Activated CD4-positive, alpha-beta T cell treated with anti-CD3 and anti-CD28 coated beads for 36 hours (primary cell): ENCODE data around the gene METTL3. TPM values are rescaled to one million over a fixed set of nuclear protein-coding genes. Genes with fewer than 3 reads are reported as not detected.

ENCODE experiments used
- ATAC-seq: fragments of 200-7000 bp; cut with Tn5 transposase; one replicate; pipeline ENCODE4 v1.10.0; 2021; ENCODE audit warnings: mild to moderate bottlenecking, moderate library complexity
- CTCF ChIA-PET: fragments of 350-600 bp; sonication (Branson Sonifier 250); formaldehyde crosslinking; loops from one replicate; lab custom pipeline; 2021; ENCODE audit warnings: antibody characterized with exemption; lab: Charles Lee
- POLR2A ChIA-PET: fragments of 350-600 bp; sonication (Branson Sonifier 250); formaldehyde crosslinking; loops from one replicate; lab custom pipeline; 2021; ENCODE audit warnings: antibody characterized with exemption, inconsistent platforms; lab: Charles Lee
- DNase-seq: peaks from one replicate; pipeline ENCODE4 v3.0.0-alpha.2; 2020
- H3K27ac Mint-ChIP-seq: one replicate; pipeline ENCODE4 v1.8.0; 2021; ENCODE audit warnings: mixed read lengths
- H3K27me3 Mint-ChIP-seq: one replicate; pipeline ENCODE4 v1.8.0; 2021; ENCODE audit warnings: mixed read lengths
- H3K36me3 Mint-ChIP-seq: one replicate; pipeline ENCODE4 v1.8.0; 2021; ENCODE audit warnings: low read depth, mixed read lengths
- H3K4me1 Mint-ChIP-seq: one replicate; pipeline ENCODE4 v1.8.0; 2021; ENCODE audit warnings: mixed read lengths
- H3K4me3 Mint-ChIP-seq: one replicate; pipeline ENCODE4 v1.8.0; 2021; ENCODE audit warnings: mild to moderate bottlenecking, moderate library complexity, mixed read lengths
- H3K9me3 Mint-ChIP-seq: one replicate; pipeline ENCODE4 v1.8.0; 2021; ENCODE audit warnings: low read depth, mixed read lengths
- intact Hi-C, 2 experiments: fragments of 100-400 bp; cut with DNase I in 1 of 2; cut with micrococcal nuclease in 1 of 2; formaldehyde crosslinking; loops; one replicate each; pipeline versions ENCODE4 v1.14.2 to v1.15.1; 2022 to 2024; cut with DNase I, micrococcal nuclease
- total RNA-seq, 2 experiments: library from RNA; stranded (reverse); gene quantifications; one replicate each; pipeline ENCODE4 v1.2.3, GENCODE V29; 2021

Gene METTL3
- total RNA-seq, 2 experiments from 2014 or later: 64.0 to 67.4 TPM

- no peaks in the 10 kb centered on the region for H3K9me3 Mint-ChIP-seq
- POLR2A ChIA-PET: interaction anchor here (0.7 to 2.4 kb wide), 2 partner anchors 25 to 32 kb away, joined by 3 to 15 read pairs; partner anchors contain the start of genes RAB2B and TOX4
These were observed 1.6 kb downstream of the METTL3 start for GRCh38 chr14:21509432-21510143.

GRCh38 chr14:21506557-21506956 lies 4.6 kb downstream of the METTL3 start:
- Mint-ChIP-seq H3K4me1 (peaks cover 56% of the 10 kb centered on the region), H3K9me3 (no peaks in the 10 kb centered on the region), H3K4me3 (no peak overlapping the region), H3K27me3 (no peaks in the 10 kb centered on the region), H3K27ac (no peak overlapping the region), H3K36me3 (peaks cover 54% of the 10 kb centered on the region)
- ChIA-PET POLR2A (no interaction called here), CTCF (interaction anchor here (0.6 kb wide), 1 partner anchor 29 kb away, joined by 4 read pairs; no protein-coding TSS in a partner anchor)
- intact Hi-C loops: no loop called here
- no peak for ATAC-seq
- DNase-seq: no peak

More at GRCh38 chr14:21509432-21510143, 1.6 kb downstream of the METTL3 start:
- Mint-ChIP-seq H3K27ac (peak overlapping the region; percentile 96), H3K4me1 (peaks cover 53% of the 10 kb centered on the region), H3K36me3 (peaks cover 41% of the 10 kb centered on the region), H3K4me3 (peak overlapping the region; percentile 97), H3K27me3 (no peaks in the 10 kb centered on the region)
- CTCF ChIA-PET: interaction anchor here (0.7 to 8.0 kb wide), 4 partner anchors 11 to 35 kb away, joined by 3 to 67 read pairs (median 10); partner anchors contain the start of genes RAB2B and TOX4
- intact Hi-C loops: loop anchor here (2.0 to 5.0 kb wide), 2 partner anchors 17 to 1258 kb away; partner anchors contain the start of genes OXA1L (in 1 of the 2) and SALL2 (in 1 of the 2)
- DNase-seq: no peak
- ATAC-seq: no peak

DNA sequence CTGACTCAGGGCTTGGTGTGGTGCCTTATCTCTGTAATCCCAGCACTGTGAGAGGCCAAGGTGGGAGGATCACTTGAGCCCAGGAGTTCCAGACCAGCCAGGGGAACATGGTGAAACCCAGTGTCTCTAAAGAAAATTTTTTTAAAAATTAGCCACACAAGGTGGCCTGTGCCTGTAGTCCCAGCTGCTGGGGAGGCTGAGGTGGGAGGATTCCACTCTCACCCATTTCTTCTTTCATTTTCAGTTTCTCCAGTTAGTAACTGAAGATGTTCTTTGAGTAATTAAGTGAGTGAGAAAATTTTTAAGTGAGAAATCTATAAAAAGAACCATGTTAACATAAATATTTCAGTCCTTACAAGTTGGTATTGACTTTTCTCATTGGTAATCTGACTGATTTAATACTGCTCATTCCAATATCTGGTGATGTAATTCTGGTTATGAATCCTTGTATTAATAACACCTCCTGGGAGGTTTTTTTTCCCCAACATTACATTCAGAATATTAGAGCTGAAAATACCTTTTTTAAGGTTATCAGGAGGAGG lies 6.1 kb downstream of the METTL3 start:
- H3K9me3 Mint-ChIP-seq: no peaks in the 10 kb centered on the region
- ATAC-seq (peak; percentile 79), DNase-seq (peak; percentile 60)
- ChIA-PET CTCF (interaction anchor here (0.7 to 1.2 kb wide), 4 partner anchors 10 to 28 kb away, joined by 3 to 4 read pairs (median 4); no protein-coding TSS in a partner anchor), POLR2A (interaction anchor here (0.6 kb wide), 1 partner anchor 435 kb away, joined by 3 read pairs; no protein-coding TSS in a partner anchor)
- H3K36me3 Mint-ChIP-seq: peaks cover 61% of the 10 kb centered on the region
- intact Hi-C loops: no loop called here
- H3K27ac Mint-ChIP-seq: peak overlapping the region; percentile 80
- H3K27me3 Mint-ChIP-seq: no peaks in the 10 kb centered on the region
- H3K4me1 Mint-ChIP-seq: peaks cover 52% of the 10 kb centered on the region
- peak overlapping the region; percentile 15 for H3K4me3 Mint-ChIP-seq

GRCh38 chr14:21503376-21503775 lies 7.8 kb downstream of the METTL3 start:
- ATAC-seq: no peak
- ChIA-PET POLR2A (no interaction called here), CTCF (interaction anchor here (0.6 to 3.6 kb wide), 4 partner anchors 10 to 54 kb away, joined by 3 to 12 read pairs (median 6); partner anchors contain the start of genes RAB2B and TOX4)
- Mint-ChIP-seq H3K4me3 (no peak overlapping the region), H3K4me1 (peaks cover 51% of the 10 kb centered on the region), H3K9me3 (no peaks in the 10 kb centered on the region), H3K27ac (no peak overlapping the region), H3K36me3 (peaks cover 62% of the 10 kb centered on the region), H3K27me3 (no peaks in the 10 kb centered on the region)
- intact Hi-C loops: no loop called here
- no peak for DNase-seq

DNA sequence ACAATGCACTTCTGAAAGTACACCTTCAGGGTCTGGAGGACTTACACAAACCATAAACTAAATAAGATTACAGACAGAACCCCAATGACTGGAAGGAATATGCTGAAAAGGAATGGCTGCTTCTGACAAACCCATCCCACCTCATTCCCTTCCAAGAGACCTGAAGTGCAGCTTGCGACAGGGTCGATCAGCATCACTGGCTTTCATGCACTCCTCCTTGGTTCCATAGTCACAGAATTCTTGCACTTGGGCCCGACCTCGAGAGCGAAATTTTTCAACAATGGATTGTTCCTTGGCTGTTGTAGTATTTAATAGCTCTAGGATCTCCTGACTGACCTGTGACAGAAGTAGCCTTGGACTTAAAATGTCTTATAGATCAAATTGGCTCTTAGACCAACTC lies 9.6 kb downstream of the METTL3 start:
- H3K9me3 Mint-ChIP-seq: no peaks in the 10 kb centered on the region
- DNase-seq (no peak), ATAC-seq (no peak)
- H3K4me1 Mint-ChIP-seq: peaks cover 42% of the 10 kb centered on the region
- ChIA-PET POLR2A (interaction anchor here (0.8 kb wide), 1 partner anchor 20 kb away, joined by 4 read pairs; no protein-coding TSS in a partner anchor), CTCF (interaction anchor here (0.9 to 3.6 kb wide), 6 partner anchors 11 to 94 kb away, joined by 4 to 12 read pairs (median 6); partner anchors contain the start of genes CHD8, RAB2B and TOX4)
- H3K27me3 Mint-ChIP-seq: no peaks in the 10 kb centered on the region
- intact Hi-C loops: no loop called here
- no peak overlapping the region for H3K4me3 Mint-ChIP-seq
- H3K27ac Mint-ChIP-seq: peak overlapping the region; percentile 24
- peaks cover 58% of the 10 kb centered on the region for H3K36me3 Mint-ChIP-seq

DNA sequence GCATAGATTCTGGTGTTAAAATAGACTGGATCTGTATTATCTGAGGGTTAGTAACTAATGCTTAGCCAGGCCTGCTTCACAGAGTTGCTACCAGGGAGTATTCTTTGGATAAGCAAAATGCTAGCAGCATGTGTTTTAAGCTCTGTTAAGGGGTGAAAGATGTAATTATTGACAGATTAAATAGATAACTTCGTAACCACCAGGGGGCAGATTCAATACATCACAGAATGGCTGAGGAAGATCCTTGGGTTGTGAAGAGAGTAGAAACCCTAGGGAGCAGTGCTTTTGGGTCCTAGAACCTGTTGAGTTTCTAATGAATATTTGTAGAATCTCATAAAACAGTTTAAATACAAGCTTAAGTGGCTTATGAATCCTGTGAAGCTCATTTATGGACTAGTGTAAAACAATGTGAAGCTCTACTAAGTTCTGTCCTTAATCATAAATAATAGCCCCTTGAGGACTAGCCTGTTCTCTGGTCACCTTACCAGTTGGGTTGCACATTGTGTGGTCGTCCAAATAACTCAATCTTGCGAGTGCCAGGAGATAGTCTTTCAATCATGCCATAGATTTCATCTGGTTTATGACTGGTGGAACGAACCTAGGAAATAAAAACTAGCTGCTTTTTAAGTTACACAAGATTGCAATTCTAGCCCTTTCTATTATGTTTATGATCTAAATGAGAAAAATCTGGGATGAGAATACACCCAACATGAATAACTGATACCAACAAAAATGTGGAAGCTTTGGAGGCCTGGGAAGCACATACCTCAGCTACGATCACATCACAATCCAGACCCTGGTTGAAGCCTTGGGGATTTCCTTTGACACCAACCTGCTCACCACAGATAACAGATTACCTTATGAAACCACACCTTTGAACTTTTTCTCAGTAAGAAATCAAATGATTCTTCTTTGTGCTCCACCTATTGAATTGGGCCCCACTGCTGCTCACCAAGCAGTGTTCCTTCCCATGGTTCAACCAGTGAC lies 12.3 kb downstream of the METTL3 start:
- POLR2A ChIA-PET: interaction anchor here (0.5 to 1.2 kb wide), 4 partner anchors 12 to 211 kb away, joined by 3 to 5 read pairs (median 4); partner anchors contain the start of gene METTL3
- DNase-seq: peak; percentile 22
- CTCF ChIA-PET: interaction anchor here (0.6 to 4.5 kb wide), 37 partner anchors 9 to 409 kb away, joined by 3 to 67 read pairs (median 5); partner anchors contain the start of genes CHD8, METTL3, OR10G3 and OR4E2
- Mint-ChIP-seq H3K27ac (peak overlapping the region; percentile 64), H3K27me3 (no peaks in the 10 kb centered on the region), H3K4me3 (no peak overlapping the region), H3K36me3 (peaks cover 66% of the 10 kb centered on the region), H3K4me1 (peaks cover 23% of the 10 kb centered on the region), H3K9me3 (no peaks in the 10 kb centered on the region)
- peak; percentile 78 for ATAC-seq
- intact Hi-C loops: loop anchor here (1.0 kb wide), 1 partner anchor 58 kb away; no protein-coding TSS in a partner anchor

DNA sequence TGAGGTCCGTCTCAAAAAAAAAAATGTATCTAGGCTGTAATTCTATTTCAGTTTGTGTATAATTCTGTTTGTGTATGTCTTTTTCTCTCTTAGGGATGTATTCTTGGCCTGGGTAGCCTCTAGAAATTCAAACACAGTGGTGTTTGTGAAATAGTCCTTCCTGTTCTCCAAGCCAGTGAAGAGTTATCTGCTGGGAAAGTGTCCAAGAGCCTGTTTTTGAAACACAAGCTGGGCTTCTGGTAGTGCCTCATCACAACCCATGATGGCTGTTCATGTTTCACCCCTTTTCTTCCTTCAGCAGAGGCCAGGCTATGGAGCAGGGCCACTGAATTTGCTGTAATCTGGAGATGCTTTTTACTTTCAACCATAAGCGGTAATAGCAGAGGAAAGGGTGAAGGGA lies 14.7 kb downstream of the METTL3 start:
- Mint-ChIP-seq H3K4me3 (no peak overlapping the region), H3K27me3 (no peaks in the 10 kb centered on the region), H3K4me1 (peaks cover 18% of the 10 kb centered on the region), H3K27ac (no peak overlapping the region), H3K9me3 (no peaks in the 10 kb centered on the region), H3K36me3 (peaks cover 67% of the 10 kb centered on the region)
- ChIA-PET POLR2A (no interaction called here), CTCF (interaction anchor here (0.7 to 4.5 kb wide), 4 partner anchors 15 to 128 kb away, joined by 3 to 67 read pairs (median 4); partner anchors contain the start of gene METTL3)
- DNase-seq (no peak), ATAC-seq (no peak)
- intact Hi-C loops: no loop called here

GRCh38 chr14:21494902-21495762 lies 16.0 kb downstream of the METTL3 start:
- ChIA-PET POLR2A (interaction anchor here (0.7 to 0.9 kb wide), 2 partner anchors 13 to 38 kb away, joined by 3 to 9 read pairs; no protein-coding TSS in a partner anchor), CTCF (interaction anchor here (0.5 to 1.2 kb wide), 9 partner anchors 10 to 385 kb away, joined by 3 to 4 read pairs (median 3); partner anchors contain the start of gene CHD8)
- no peaks in the 10 kb centered on the region for H3K9me3 Mint-ChIP-seq
- peaks cover 63% of the 10 kb centered on the region for H3K36me3 Mint-ChIP-seq
- no peaks in the 10 kb centered on the region for H3K27me3 Mint-ChIP-seq
- H3K27ac Mint-ChIP-seq: no peak overlapping the region
- no peak for ATAC-seq
- H3K4me3 Mint-ChIP-seq: no peak overlapping the region
- DNase-seq: no peak
- H3K4me1 Mint-ChIP-seq: peaks cover 16% of the 10 kb centered on the region
- intact Hi-C loops: no loop called here

DNA sequence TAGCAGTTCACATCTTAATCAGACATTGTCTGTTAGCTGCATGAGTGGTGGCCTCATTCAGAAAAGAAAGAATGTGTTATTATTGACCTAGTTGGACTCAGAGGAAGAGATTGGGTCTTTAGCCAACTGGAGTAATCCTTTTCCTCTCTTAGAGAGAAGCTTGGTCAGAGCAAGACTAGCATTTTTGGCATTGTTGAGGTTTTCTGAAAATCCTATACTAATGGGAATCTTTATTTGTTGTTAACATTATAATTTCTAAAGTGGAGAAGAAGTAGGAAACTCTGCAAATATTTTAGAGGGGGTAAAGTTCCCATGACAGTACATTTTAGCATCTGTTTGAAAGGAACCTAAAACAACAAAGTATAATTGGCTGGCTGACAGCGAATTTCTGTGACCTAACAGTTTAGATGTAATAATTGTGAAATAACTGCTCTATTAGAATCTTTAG lies 24.5 kb downstream of the METTL3 start:
- DNase-seq: no peak
- no peak overlapping the region for H3K27ac Mint-ChIP-seq
- POLR2A ChIA-PET: interaction anchor here (0.6 kb wide), 1 partner anchor 450 kb away, joined by 3 read pairs; no protein-coding TSS in a partner anchor

More for the DNA sequence above, 24.5 kb downstream of the METTL3 start:
- H3K4me1 Mint-ChIP-seq: peaks cover 4% of the 10 kb centered on the region
- ATAC-seq: no peak
- intact Hi-C loops: no loop called here
- H3K9me3 Mint-ChIP-seq: no peaks in the 10 kb centered on the region
- H3K36me3 Mint-ChIP-seq: peaks cover 26% of the 10 kb centered on the region
- H3K4me3 Mint-ChIP-seq: no peak overlapping the region
- H3K27me3 Mint-ChIP-seq: no peaks in the 10 kb centered on the region
- CTCF ChIA-PET: interaction anchor here (1.1 to 1.3 kb wide), 2 partner anchors 9 to 12 kb away, joined by 4 to 5 read pairs; no protein-coding TSS in a partner anchor
